ENCODE measurements around the gene INPP5A.

Gene INPP5A

GRCh38 chr10:132690821-132691610 is 153.4 kb downstream of the INPP5A start:
- TF ChIP-seq EZH2phosphoT487 (IDR thresholded peaks at IDR 0.05; ENCODE audit: borderline replicate concordance, low read length), result no peak
- no peak for TF ChIP-seq CTCF (IDR thresholded peaks at IDR 0.05; ENCODE audit: low read depth, low read length, poor library complexity, severe bottlenecking)
- H3K27me3 ChIP-seq (ENCODE audit: control insufficient read depth, low read length), result no peaks in the 10 kb centered on the region
- no peaks in the 10 kb centered on the region for H4K20me1 ChIP-seq (ENCODE audit: control insufficient read depth, insufficient read depth, low read depth, low read length)
- H3K36me3 ChIP-seq (ENCODE audit: control insufficient read depth, low read length), result no peaks in the 10 kb centered on the region
- H3K4me2 ChIP-seq (ENCODE audit: low read length), result no peak overlapping the region
- H3F3A ChIP-seq (ENCODE audit: control insufficient read depth, insufficient read depth), result no peaks in the 10 kb centered on the region
- H3K9me3 ChIP-seq (ENCODE audit: control insufficient read depth, insufficient read depth, low read length), result peaks cover 29% of the 10 kb centered on the region; the same call in 1 of the 2 replicates
- H3K79me2 ChIP-seq (ENCODE audit: control insufficient read depth, low read length), result no peaks in the 10 kb centered on the region
- no peaks in the 10 kb centered on the region for H3K9me2 ChIP-seq (replicated peaks; ENCODE audit: control insufficient read depth, low read length)
- H3K27ac ChIP-seq (ENCODE audit: low read depth, low read length), result no peak overlapping the region
- H3K4me3 ChIP-seq (ENCODE audit: low read length), result no peak overlapping the region
- no peaks in the 10 kb centered on the region for H3K4me1 ChIP-seq (ENCODE audit: control insufficient read depth, low read length)

DNA sequence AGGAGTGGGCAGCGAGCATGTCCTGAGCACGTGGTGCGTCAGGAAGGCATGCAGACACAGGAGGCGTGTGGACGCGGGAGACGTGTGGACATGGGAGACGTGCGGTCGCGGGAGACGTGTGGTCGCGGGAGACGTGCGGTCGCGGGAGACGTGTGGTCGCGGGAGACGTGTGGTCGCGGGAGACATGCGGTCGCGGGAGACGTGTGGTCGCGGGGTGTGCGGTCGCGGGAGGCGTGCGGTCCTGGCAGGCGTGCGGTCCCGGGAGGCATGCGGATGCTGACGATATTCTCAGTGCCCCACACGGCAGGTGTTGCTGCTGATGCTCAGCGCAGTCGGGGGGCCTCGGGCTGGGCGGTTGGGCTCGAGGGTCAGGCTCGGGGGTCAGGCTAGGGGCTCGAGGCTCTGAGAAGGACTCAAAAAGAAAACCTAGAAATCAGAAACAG is 154.1 kb downstream of the INPP5A start:
- Histone ChIP-seq H3K4me2 (ENCODE audit: low read length) (no peak overlapping the region), H3K27me3 (ENCODE audit: control insufficient read depth, low read length) (no peaks in the 10 kb centered on the region), H3K4me1 (ENCODE audit: control insufficient read depth, low read length) (no peaks in the 10 kb centered on the region), H4K20me1 (ENCODE audit: control insufficient read depth, insufficient read depth, low read depth, low read length) (no peaks in the 10 kb centered on the region), H3K9me2 (replicated peaks; ENCODE audit: control insufficient read depth, low read length) (no peaks in the 10 kb centered on the region), H3F3A (ENCODE audit: control insufficient read depth, insufficient read depth) (no peaks in the 10 kb centered on the region), H3K9me3 (ENCODE audit: control insufficient read depth, insufficient read depth, low read length) (peaks cover 25% of the 10 kb centered on the region; the same call in 1 of the 2 replicates), H3K27ac (ENCODE audit: low read depth, low read length) (no peak overlapping the region), H3K36me3 (ENCODE audit: control insufficient read depth, low read length) (no peaks in the 10 kb centered on the region), H3K79me2 (ENCODE audit: control insufficient read depth, low read length) (no peaks in the 10 kb centered on the region), H3K4me3 (ENCODE audit: low read length) (no peak overlapping the region)
- TF ChIP-seq CTCF (IDR thresholded peaks at IDR 0.05; ENCODE audit: low read depth, low read length, poor library complexity, severe bottlenecking) (no peak), EZH2phosphoT487 (IDR thresholded peaks at IDR 0.05; ENCODE audit: borderline replicate concordance, low read length) (no peak)

- Histone ChIP-seq H3K27ac (ENCODE audit: low read depth, low read length) (no peak overlapping the region), H3K9me2 (replicated peaks; ENCODE audit: control insufficient read depth, low read length) (no peaks in the 10 kb centered on the region), H3K4me3 (ENCODE audit: low read length) (no peak overlapping the region), H3K9me3 (ENCODE audit: control insufficient read depth, insufficient read depth, low read length) (peaks cover 25% of the 10 kb centered on the region; the same call in 1 of the 2 replicates), H3F3A (ENCODE audit: control insufficient read depth, insufficient read depth) (no peaks in the 10 kb centered on the region), H4K20me1 (ENCODE audit: control insufficient read depth, insufficient read depth, low read depth, low read length) (no peaks in the 10 kb centered on the region), H3K4me1 (ENCODE audit: control insufficient read depth, low read length) (no peaks in the 10 kb centered on the region), H3K36me3 (ENCODE audit: control insufficient read depth, low read length) (no peaks in the 10 kb centered on the region), H3K4me2 (ENCODE audit: low read length) (no peak overlapping the region), H3K79me2 (ENCODE audit: control insufficient read depth, low read length) (no peaks in the 10 kb centered on the region), H3K27me3 (ENCODE audit: control insufficient read depth, low read length) (no peaks in the 10 kb centered on the region)
- TF ChIP-seq EZH2phosphoT487 (IDR thresholded peaks at IDR 0.05; ENCODE audit: borderline replicate concordance, low read length) (no peak), CTCF (IDR thresholded peaks at IDR 0.05; ENCODE audit: low read depth, low read length, poor library complexity, severe bottlenecking) (no peak)
These were observed 154.7 kb downstream of the INPP5A start for GRCh38 chr10:132692311-132692710.

All from DOHH2 (cell line).